Esophagus muscularis mucosa (tissue), 3 donors: ENCODE data around the gene TGFBRAP1.

Source experiments
- CTCF ChIP-seq, 3 experiments: fragments of 200-600 bp in 2 of 3; fragments of 450-650 bp in 1 of 3; sonication (generic) in 2 of 3; IDR thresholded peaks; one replicate each; pipeline ENCODE4 v1.5.1; 2017 to 2019; ENCODE audit warnings: antibody characterized with exemption in 3 of 3, mild to moderate bottlenecking in 2 of 3, moderate library complexity in 1 of 3
- POLR2AphosphoS5 ChIP-seq, 2 donors: sonication (generic); formaldehyde crosslinking; IDR thresholded peaks; one replicate each; pipeline ENCODE4 v1.6.1; 2017; ENCODE audit warnings: antibody characterized with exemption in 2 of 2

- TF ChIP-seq POLR2AphosphoS5 (IDR thresholded peaks at IDR 0.05) (peak in 1 of 2 donors; percentile 12), CTCF (IDR thresholded peaks at IDR 0.05) (no peak)
Measured at GRCh38 chr2:105329561-105330495, at the start of gene TGFBRAP1.
